A673 (cell line): ENCODE measurements around the gene BRINP2.

Experiments used
- EZH2 ChIP-seq: fragments of 200-600 bp; sonication (generic); IDR thresholded peaks from 2 replicates; pipeline ENCODE4 v1.6.1; 2017; ENCODE audit warnings: borderline replicate concordance, low read depth, mild to moderate bottlenecking, mixed read lengths, antibody characterized with exemption, low read length; ENCODE audit not compliant: poor library complexity, severe bottlenecking
- TF ChIP-seq, protein P1 (sequence below): fragments of 300-800, 200-600 bp; sonication (generic); conservative IDR thresholded peaks from 2 replicates; pipeline ENCODE4 v1.5.1; 2017; ENCODE audit warnings: low read depth, mild to moderate bottlenecking, antibody characterized with exemption, low read length, moderate library complexity, mixed read lengths

DNA sequence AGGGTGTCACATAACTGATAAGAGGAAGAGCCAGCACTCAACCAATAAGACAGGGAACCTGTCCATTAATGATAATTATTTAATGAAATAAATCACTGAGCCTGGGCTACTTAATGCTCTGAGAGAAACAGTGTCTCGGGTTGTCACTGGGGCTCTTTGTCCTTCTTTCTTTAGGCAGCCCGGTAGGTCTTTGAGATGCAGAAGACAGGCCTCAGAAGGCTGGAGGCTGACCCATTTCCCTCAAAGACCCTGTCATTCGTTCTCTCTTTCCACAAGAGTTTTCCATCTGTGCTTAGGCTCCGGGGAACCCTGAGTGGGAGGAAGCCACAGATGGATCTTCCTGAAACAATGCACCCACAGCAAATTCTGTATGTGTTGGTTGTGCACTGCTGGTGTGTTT is 68.2 kb downstream of the BRINP2 start:
- TF ChIP-seq, protein P1, sequence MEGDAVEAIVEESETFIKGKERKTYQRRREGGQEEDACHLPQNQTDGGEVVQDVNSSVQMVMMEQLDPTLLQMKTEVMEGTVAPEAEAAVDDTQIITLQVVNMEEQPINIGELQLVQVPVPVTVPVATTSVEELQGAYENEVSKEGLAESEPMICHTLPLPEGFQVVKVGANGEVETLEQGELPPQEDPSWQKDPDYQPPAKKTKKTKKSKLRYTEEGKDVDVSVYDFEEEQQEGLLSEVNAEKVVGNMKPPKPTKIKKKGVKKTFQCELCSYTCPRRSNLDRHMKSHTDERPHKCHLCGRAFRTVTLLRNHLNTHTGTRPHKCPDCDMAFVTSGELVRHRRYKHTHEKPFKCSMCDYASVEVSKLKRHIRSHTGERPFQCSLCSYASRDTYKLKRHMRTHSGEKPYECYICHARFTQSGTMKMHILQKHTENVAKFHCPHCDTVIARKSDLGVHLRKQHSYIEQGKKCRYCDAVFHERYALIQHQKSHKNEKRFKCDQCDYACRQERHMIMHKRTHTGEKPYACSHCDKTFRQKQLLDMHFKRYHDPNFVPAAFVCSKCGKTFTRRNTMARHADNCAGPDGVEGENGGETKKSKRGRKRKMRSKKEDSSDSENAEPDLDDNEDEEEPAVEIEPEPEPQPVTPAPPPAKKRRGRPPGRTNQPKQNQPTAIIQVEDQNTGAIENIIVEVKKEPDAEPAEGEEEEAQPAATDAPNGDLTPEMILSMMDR = no peak
- TF ChIP-seq EZH2 = no peak
